ENCODE data around the gene CSTPP1. TPM values are rescaled to one million over a fixed set of nuclear protein-coding genes. Genes with fewer than 3 reads are reported as not detected.

The CSTPP1 gene
- total and polyA plus RNA-seq, 2 donors (not counting 3 experiments of a cell fraction or from before 2014, with no cell fraction given): 25.9 to 38.2 TPM

DNA sequence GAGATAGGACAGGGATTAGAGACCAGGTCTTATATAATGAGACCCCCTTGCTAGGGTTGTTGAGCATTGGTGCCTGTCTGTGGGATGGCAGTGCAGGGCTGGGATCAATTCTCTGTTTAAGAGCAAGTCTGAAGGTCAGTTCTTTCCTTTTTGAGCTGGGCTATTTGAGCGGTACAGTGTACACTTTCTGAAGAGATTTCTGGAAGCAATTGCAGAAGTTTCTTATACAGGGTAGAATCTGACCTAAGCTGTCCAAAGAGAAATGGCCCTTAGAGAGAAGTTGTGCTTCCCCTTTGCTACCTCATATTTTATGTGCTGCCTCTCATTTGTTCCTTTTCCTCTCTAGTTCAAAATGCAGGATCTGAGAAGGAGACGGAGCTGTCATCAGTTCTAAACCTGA lies 35.8 kb downstream of the CSTPP1 start:
- ChIA-PET POLR2A (no interaction called here), CTCF (interaction anchor here (2.0 kb wide), 1 partner anchor 9 kb away, joined by 6 read pairs; no protein-coding TSS in a partner anchor)
- intact Hi-C loops (cut with micrococcal nuclease) (no loop called here), dilution Hi-C loops (cut with MboI; ENCODE audit: extremely low pct_ligation_motif_present, low sequenced_read_pairs) (no loop called here)
- no peaks in the 10 kb centered on the region for H3K79me2 ChIP-seq (ENCODE audit: control insufficient read depth, insufficient read depth, low read length)
- no peak overlapping the region for H3K4me3 ChIP-seq (replicated peaks in 1 of 3; ENCODE audit: insufficient read depth in 1 of 3, low read depth in 1 of 3, low read length in 3 of 3)
- H2AFZ ChIP-seq (ENCODE audit: low read depth, low read length): no peak overlapping the region
- TF ChIP-seq FOS (IDR thresholded peaks at IDR 0.05; ENCODE audit: borderline replicate concordance, insufficient read depth, low read length): no peak
- H3K4me2 ChIP-seq (ENCODE audit: insufficient read depth, low read length): no peak overlapping the region
- H3K27me3 ChIP-seq (ENCODE audit: control insufficient read depth in 2 of 2, insufficient read depth in 2 of 2, low read length in 2 of 2): no peaks in the 10 kb centered on the region
- no TSS peak for BruUV-seq (replicated peaks)
- no peak overlapping the region for H3K27ac ChIP-seq (ENCODE audit: insufficient read depth, low read depth, low read length)
- no peak for DNase-seq (ENCODE audit: low read depth, low spot score)
- H3K4me1 ChIP-seq (ENCODE audit: control insufficient read depth, extremely low read depth, insufficient read depth, low read length): no peaks in the 10 kb centered on the region
- FAIRE-seq: no peak
- no peaks in the 10 kb centered on the region for H3K9me1 ChIP-seq (replicated peaks; ENCODE audit: control insufficient read depth, extremely low read depth, insufficient read depth, low read length)
- no peaks in the 10 kb centered on the region for H3K36me3 ChIP-seq (ENCODE audit: control insufficient read depth in 2 of 2, extremely low read depth in 1 of 2, insufficient read depth in 2 of 2, low read length in 2 of 2)
- H3K9ac ChIP-seq (replicated peaks; ENCODE audit: extremely low read depth, insufficient read depth, low read length): no peak overlapping the region
- H4K20me1 ChIP-seq (replicated peaks; ENCODE audit: control insufficient read depth, extremely low read depth, insufficient read depth, low read length): no peaks in the 10 kb centered on the region
- no peaks in the 10 kb centered on the region for H3K9me3 ChIP-seq (replicated peaks; ENCODE audit: control insufficient read depth, insufficient read depth, low read length)

DNA sequence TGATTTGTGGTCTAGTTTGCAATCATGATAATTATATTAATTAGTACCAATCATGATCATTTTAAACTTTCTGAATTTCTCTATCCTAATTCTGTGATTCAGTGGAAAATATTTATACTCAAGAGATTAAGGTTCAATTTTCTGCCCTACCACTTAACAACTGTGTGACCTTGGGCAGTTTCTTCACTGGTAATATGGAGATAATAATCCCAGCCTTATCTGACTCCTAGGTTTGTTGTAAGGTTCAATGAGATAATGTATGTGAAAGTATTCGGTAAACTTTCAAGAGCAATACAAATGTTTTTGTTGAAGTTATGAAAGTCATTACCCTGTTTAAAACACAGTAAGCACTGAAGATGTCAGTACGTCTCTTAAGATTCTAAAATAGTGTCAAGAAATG lies 36.3 kb downstream of the CSTPP1 start:
- no peak overlapping the region for H3K4me3 ChIP-seq (replicated peaks in 1 of 3; ENCODE audit: insufficient read depth in 1 of 3, low read depth in 1 of 3, low read length in 3 of 3)
- TF ChIP-seq, protein P1, sequence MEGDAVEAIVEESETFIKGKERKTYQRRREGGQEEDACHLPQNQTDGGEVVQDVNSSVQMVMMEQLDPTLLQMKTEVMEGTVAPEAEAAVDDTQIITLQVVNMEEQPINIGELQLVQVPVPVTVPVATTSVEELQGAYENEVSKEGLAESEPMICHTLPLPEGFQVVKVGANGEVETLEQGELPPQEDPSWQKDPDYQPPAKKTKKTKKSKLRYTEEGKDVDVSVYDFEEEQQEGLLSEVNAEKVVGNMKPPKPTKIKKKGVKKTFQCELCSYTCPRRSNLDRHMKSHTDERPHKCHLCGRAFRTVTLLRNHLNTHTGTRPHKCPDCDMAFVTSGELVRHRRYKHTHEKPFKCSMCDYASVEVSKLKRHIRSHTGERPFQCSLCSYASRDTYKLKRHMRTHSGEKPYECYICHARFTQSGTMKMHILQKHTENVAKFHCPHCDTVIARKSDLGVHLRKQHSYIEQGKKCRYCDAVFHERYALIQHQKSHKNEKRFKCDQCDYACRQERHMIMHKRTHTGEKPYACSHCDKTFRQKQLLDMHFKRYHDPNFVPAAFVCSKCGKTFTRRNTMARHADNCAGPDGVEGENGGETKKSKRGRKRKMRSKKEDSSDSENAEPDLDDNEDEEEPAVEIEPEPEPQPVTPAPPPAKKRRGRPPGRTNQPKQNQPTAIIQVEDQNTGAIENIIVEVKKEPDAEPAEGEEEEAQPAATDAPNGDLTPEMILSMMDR (IDR thresholded peaks at IDR 0.05; ENCODE audit: extremely low read depth in 1 of 2, insufficient read depth in 1 of 2, low read depth in 1 of 2, low read length in 2 of 2): no peak
- TF ChIP-seq POLR2A (IDR thresholded peaks at IDR 0.05; ENCODE audit: low read depth, low read length): no peak
- no peak for TF ChIP-seq FOS (IDR thresholded peaks at IDR 0.05; ENCODE audit: borderline replicate concordance, insufficient read depth, low read length)
- TF ChIP-seq MYC (IDR thresholded peaks at IDR 0.05; ENCODE audit: low read depth, low read length): no peak
- TF ChIP-seq, protein P2, sequence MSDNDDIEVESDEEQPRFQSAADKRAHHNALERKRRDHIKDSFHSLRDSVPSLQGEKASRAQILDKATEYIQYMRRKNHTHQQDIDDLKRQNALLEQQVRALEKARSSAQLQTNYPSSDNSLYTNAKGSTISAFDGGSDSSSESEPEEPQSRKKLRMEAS (IDR thresholded peaks at IDR 0.05; ENCODE audit: insufficient read depth, insufficient read length): no peak
- TF ChIP-seq EZH2 (IDR thresholded peaks at IDR 0.05; ENCODE audit: borderline replicate concordance, low read depth, low read length, severe bottlenecking): no peak
- no peak for TF ChIP-seq JUN (IDR thresholded peaks at IDR 0.05; ENCODE audit: borderline replicate concordance, insufficient read depth, insufficient read length, low read depth)
- no peak for TF ChIP-seq GATA2 (IDR thresholded peaks at IDR 0.05; ENCODE audit: insufficient read depth, insufficient read length, low read depth, low read length)
- TF ChIP-seq POLR2AphosphoS5 (IDR thresholded peaks at IDR 0.05; ENCODE audit: insufficient read depth, low read depth, low read length): no peak
- no peaks in the 10 kb centered on the region for H3K36me3 ChIP-seq (ENCODE audit: control insufficient read depth in 2 of 2, extremely low read depth in 1 of 2, insufficient read depth in 2 of 2, low read length in 2 of 2)
- no peak overlapping the region for H3K27ac ChIP-seq (ENCODE audit: insufficient read depth, low read depth, low read length)
- FAIRE-seq (no peak), DNase-seq (ENCODE audit: low read depth, low spot score) (no peak)
- ChIA-PET CTCF (interaction anchor here (2.0 kb wide), 1 partner anchor 9 kb away, joined by 6 read pairs; no protein-coding TSS in a partner anchor), POLR2A (no interaction called here)
- no peaks in the 10 kb centered on the region for H3K9me3 ChIP-seq (replicated peaks; ENCODE audit: control insufficient read depth, insufficient read depth, low read length)
- H3K79me2 ChIP-seq (ENCODE audit: control insufficient read depth, insufficient read depth, low read length): no peaks in the 10 kb centered on the region
- H3K4me2 ChIP-seq (ENCODE audit: insufficient read depth, low read length): no peak overlapping the region
- dilution Hi-C loops (cut with MboI; ENCODE audit: extremely low pct_ligation_motif_present, low sequenced_read_pairs) (no loop called here), intact Hi-C loops (cut with micrococcal nuclease) (no loop called here)
- peaks cover 5% of the 10 kb centered on the region for H3K4me1 ChIP-seq (ENCODE audit: control insufficient read depth, extremely low read depth, insufficient read depth, low read length)
- H4K20me1 ChIP-seq (replicated peaks; ENCODE audit: control insufficient read depth, extremely low read depth, insufficient read depth, low read length): no peaks in the 10 kb centered on the region
- H2AFZ ChIP-seq (ENCODE audit: low read depth, low read length): no peak overlapping the region
- no peak overlapping the region for H3K9ac ChIP-seq (replicated peaks; ENCODE audit: extremely low read depth, insufficient read depth, low read length)
- BruUV-seq (replicated peaks): no TSS peak
- H3K27me3 ChIP-seq (ENCODE audit: control insufficient read depth in 2 of 2, insufficient read depth in 2 of 2, low read length in 2 of 2): no peaks in the 10 kb centered on the region
- no peaks in the 10 kb centered on the region for H3K9me1 ChIP-seq (replicated peaks; ENCODE audit: control insufficient read depth, extremely low read depth, insufficient read depth, low read length)

All from endothelial cell of umbilical vein (primary cell).